HL-60/S4 (cell line): ENCODE measurements around the gene PDE1C.

Experiments
- in situ Hi-C: fragments of 300-500 bp; cut with MboI; formaldehyde crosslinking; loops from 2 replicates; pipeline ENCODE4 v1.14.3; 2022; ENCODE audit warnings: low sequenced_read_pairs

Gene PDE1C

GRCh38 chr7:31950091-31950755 is 120.0 kb downstream of the PDE1C start:
- in situ Hi-C loops, result no loop called here

DNA sequence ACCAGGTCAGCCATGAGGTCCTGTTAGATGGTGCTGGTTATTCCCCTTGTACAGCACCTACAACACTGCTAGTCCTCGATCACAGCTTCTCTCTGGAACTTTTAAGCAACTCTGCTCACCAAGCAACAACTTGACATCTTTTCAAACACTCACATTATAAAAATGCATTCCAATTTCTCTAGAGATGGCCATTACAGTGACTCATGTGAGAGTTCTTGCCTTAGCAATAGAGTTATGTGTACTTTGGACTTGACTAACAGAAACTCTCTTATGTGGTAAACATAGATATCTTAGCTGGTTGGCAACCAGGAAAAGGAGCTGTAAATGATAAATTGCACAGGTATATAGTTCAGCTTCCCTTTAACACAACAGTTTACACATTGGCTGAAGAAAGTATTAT is 122.2 kb downstream of the PDE1C start:
- in situ Hi-C loops, result no loop called here

- in situ Hi-C loops, result no loop called here
Observed at GRCh38 chr7:31940167-31940566, 130.0 kb downstream of the PDE1C start.

DNA sequence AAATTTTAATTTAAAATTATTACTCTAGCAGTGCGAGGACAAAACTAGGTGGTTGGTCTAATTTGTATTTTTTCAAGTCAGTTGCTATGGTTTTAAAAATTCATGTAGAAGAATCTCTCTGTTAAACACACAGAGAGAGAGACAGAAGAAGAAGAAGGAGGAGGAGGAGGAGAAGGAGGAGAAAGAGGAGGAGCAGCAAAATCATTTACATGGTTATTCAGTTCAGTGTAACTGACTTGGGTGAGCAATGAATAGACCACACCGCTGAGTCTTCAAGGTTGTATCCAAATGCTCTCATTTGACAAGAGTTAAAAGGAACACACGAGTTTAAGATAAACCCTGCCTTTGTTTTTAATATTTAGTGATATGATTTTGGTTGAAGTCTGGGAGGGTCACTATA is 131.1 kb downstream of the PDE1C start:
- in situ Hi-C loops, result no loop called here

GRCh38 chr7:31938650-31939049 is 131.6 kb downstream of the PDE1C start:
- in situ Hi-C loops, result no loop called here

DNA sequence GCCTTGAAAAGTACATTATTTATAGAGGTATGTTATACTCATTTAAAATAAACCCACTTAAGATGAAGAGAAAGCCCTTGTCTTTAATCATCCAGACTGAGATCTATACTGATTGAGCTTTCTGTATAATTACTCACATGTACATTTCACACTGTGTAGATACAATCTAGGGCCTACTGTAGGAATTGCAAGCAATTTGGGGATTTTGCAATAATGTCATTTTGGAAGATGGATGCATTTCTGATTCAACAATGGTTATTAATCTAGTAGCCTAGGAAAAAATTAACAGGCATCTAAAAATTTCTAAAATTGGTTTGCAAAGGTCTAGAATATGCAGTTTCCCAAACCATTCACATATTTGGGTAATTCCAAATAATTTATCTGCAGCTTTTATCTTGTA is 132.2 kb downstream of the PDE1C start:
- in situ Hi-C loops, result no loop called here

- in situ Hi-C loops, result no loop called here
Observed at GRCh38 chr7:31935124-31936054, 134.8 kb downstream of the PDE1C start.

DNA sequence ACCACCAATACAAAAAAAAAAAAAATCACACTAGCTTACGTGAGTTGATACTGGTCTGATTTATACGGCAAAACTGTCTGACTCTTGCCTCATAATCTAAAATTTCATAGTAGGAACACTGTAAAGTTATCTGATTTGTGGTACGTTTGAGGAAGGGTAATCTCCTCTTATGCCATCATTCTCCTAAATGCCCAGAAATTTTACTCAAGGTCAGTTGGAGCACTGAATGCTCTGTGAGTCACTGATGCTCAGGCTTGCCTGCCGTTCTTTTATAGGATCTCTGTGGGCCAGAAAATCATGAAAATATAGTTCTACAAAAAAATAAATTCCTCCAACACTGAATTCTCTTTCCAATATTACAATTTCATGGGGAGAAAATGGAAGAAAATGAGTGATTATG is 135.7 kb downstream of the PDE1C start:
- in situ Hi-C loops, result no loop called here

GRCh38 chr7:31933481-31933880 is 136.7 kb downstream of the PDE1C start:
- in situ Hi-C loops, result no loop called here

DNA sequence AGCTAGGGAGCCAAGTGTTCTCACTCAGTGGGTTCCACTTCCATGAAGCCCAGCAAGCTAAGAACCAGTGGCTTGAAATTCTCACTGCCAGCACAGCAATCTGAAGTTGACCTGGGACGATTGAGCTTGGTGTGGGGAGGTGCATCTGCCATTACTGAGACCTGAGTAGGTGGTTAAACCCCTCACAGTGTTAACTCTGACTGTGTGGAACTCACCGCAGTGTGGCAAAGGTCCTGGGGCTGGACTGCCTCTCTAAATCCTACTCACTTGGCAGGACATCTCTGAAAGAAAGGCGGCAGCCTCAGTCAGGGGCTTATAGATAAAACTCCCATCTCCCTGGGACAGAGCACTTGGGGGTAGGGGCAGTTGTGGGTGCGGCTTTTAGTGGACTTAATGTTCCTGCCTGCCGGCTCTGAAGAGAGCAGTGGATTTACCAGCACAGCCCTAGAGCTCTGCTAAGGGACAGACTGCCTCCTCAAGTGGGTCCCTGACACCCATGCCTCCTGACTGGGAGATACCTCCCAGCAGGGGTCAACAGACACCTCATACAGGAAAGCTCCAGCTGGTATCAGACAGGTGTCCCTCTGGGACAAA is 143.1 kb downstream of the PDE1C start:
- in situ Hi-C loops, result no loop called here

- in situ Hi-C loops, result no loop called here
Observed at GRCh38 chr7:31925753-31926454, 144.3 kb downstream of the PDE1C start.

GRCh38 chr7:31924251-31924650 is 146.0 kb downstream of the PDE1C start:
- in situ Hi-C loops, result no loop called here

- in situ Hi-C loops, result no loop called here
Observed at GRCh38 chr7:31922848-31923247, 147.4 kb downstream of the PDE1C start.

DNA sequence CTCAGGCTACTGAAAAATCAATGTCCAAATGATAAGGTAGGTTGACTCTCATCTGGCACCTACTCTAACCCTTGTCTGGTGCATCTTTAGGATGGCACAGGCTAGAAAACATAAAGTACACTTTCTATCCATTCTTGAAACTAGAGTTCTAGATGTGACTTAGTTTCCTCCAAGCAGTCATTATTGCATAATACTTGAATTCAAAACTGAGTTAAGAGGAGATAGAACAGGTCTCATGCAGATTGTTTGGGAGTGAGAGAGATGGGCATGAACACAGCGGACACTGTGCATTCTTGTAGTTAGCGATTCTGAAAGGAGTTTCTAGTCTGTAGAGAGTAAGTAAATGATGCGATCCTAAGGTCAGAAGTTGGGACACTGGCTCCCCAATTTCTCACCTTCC is 149.2 kb downstream of the PDE1C start:
- in situ Hi-C loops, result no loop called here

DNA sequence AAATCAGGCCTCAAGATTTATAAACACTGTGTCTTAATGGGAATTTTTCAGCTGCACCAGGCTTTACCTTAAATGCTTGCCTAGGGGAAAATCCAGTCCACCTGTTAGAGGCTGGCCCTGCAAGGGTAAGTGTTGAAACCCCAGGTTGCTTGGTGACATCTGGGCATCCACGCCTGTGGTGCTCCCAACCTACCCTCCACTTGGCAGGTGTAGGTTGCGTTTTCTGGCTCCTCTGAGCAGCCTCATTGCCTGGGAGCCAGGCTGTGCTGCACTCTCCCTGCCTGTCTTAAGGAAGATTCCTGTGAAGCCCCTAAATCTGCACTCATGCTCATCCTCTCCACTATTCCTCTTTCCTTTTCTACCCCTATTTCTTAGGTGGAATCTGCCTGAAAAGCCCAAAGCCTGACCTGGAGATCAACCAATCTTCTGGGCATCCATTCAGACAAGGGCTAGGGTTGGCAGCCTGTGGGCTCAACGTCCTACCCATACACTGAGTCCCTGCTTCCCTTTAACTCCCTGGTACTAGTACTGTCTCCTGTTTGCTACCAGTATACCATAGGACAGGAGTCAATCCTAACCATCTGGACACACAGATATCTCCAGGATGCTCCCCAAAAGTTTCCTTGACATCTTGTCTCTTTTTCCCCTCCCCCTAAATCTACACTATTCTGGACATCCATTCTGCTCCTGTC is 150.4 kb downstream of the PDE1C start:
- in situ Hi-C loops, result no loop called here

DNA sequence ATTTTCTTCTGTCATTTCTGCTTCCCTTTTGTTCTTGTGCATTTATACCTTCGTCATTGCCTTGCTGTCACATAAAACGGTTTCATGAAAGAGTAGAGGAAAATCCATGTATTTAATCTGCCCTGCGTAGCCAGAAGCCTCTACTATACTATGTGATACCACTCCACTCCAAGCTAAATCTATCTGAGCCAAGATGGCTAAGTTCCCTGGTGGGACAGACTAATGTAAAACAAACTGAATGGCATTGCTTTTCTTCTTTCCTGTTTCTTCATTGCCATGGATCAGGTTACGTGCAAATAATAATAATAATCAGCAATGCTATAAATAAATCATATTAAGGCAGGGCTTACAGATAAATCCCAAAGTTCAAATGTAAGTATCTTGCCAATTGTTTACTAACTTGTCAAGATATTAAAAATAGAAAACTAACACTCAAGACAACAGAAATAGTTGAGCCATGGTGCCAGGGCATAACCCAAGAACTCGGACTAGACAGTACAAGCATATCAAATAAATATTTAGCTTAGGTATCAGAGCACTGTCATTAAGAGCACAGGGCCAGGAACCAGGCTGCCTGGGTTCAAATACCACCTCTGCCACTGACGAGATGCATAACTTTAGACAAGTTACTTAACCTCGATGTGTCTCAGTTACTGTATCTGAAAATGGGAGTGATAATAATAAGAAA is 151.4 kb downstream of the PDE1C start:
- in situ Hi-C loops, result no loop called here

DNA sequence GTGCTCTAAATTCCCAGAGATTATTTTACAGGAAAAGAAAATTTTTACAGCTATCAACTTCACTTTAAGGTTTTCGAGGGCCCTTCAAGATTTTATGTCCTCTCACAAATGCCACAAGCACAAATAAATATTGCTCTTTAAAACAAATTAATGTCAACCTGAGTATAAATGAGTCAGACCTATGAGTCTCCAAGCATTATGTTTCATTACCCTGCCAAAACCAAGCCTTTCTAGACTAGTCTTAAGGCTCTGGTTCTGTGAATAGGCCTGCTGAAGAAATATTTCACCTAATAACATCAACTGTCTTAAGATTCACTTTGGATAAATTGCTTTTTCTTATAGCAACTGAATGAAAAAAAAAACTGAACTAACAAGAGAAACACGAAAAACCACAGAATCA is 153.0 kb downstream of the PDE1C start:
- in situ Hi-C loops, result no loop called here

GRCh38 chr7:31910191-31910590 is 160.0 kb downstream of the PDE1C start:
- in situ Hi-C loops, result no loop called here

DNA sequence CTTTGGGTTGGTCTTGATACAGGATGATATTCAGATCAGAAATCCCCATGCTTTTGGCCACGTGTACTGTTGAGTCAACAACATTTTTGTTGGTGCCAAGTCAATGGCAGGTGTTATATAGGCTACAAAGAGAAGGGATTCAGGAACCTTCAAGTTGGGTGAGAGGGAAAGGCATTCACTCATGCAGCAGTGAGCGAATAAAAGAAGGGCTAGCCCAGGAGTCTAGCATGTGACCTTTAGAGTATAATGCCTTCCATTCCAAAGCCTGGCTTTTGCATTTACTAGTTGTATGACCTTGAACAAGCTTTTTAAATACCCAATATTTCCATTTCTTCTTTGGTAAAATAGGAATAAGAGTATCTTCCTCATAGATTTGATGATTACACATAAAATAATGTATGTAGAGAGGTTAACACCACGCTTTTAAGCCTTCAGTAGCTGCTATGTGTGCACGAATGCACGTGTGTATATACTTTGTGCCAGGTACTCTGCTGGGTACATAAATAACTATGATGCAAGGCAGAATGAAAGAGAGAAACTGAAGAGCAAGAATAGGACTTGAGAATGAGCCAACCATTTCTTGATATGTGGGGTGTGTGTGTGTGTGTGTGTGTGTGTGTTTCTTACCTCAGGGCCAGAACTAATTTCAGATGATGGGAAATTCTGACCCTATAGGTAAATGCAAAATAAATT is 163.6 kb downstream of the PDE1C start:
- in situ Hi-C loops, result no loop called here

- in situ Hi-C loops, result no loop called here
Observed at GRCh38 chr7:31903962-31904361, 166.2 kb downstream of the PDE1C start.
